Measurements from ENCODE around the gene PIEZO1.

- TF ChIP-seq POLR2A (IDR thresholded peaks at IDR 0.05; ENCODE audit: extremely low read depth, insufficient read length) (no peak), CTCF (IDR thresholded peaks at IDR 0.05; ENCODE audit: low read depth, low read length) (no peak), MAX (IDR thresholded peaks at IDR 0.05; ENCODE audit: low read depth, low read length) (no peak), MYC (IDR thresholded peaks at IDR 0.05; ENCODE audit: low read depth, low read length) (no peak)
Measured at GRCh38 chr16:88721815-88722755, 62.9 kb downstream of the PIEZO1 start.
